Measurements from ENCODE around the gene HOXD9. TPM values are rescaled to one million over a fixed set of nuclear protein-coding genes. Genes with fewer than 3 reads are reported as not detected.

Gene HOXD9
- total and polyA plus RNA-seq, 2 of the 8 experiments (the other 6 are each of a cell fraction or from before 2014, with no cell fraction given), result not detected

- H3K23ac ChIP-seq (ENCODE audit: insufficient read length), result no peak overlapping the region
Observed at GRCh38 chr2:176120364-176121189, 1.9 kb upstream of the HOXD9 start.

More at GRCh38 chr2:176120364-176121189, 1.9 kb upstream of the HOXD9 start:
- Histone ChIP-seq H3K27me3 (replicated peaks in 1 of 4; ENCODE audit: control insufficient read depth in 3 of 4, extremely low read depth in 1 of 4, insufficient read depth in 3 of 4, low read length in 3 of 4) (peaks cover 96 to 100% (median 100%) of the 10 kb centered on the region in 4 experiments), H2BK20ac (ENCODE audit: low read length) (no peak overlapping the region), H3K9me3 (ENCODE audit: insufficient read depth in 2 of 2, low read depth in 1 of 2, low read length in 1 of 2) (peaks cover 0 to 16% of the 10 kb centered on the region in 2 experiments; a peak in 2 of 4 replicates), H2BK5ac (ENCODE audit: low read depth, low read length) (no peak overlapping the region), H3K36me3 (ENCODE audit: control insufficient read depth in 2 of 4, insufficient read depth in 4 of 4, low read length in 3 of 4) (peaks cover 0 to 31% (median 0%) of the 10 kb centered on the region in 4 experiments; a peak in 1 of 8 replicates), H3K79me2 (ENCODE audit: control insufficient read depth in 1 of 2, insufficient read depth in 2 of 2, low read length in 2 of 2) (no peaks in the 10 kb centered on the region), H4K20me1 (replicated peaks in 1 of 2; ENCODE audit: control insufficient read depth in 1 of 2, insufficient read depth in 2 of 2, low read length in 2 of 2) (peaks cover 21 to 39% of the 10 kb centered on the region in 2 experiments), H3K4me3 (ENCODE audit: extremely low read depth in 1 of 4, insufficient read depth in 2 of 4, low read depth in 3 of 4, low read length in 4 of 4) (no peak overlapping the region), H2BK12ac (ENCODE audit: low read depth, low read length) (peak overlapping the region; percentile 61; the same call in 1 of the 2 replicates), H3K56ac (replicated peaks; ENCODE audit: insufficient read length, low read depth, low read length) (no peak overlapping the region), H2AFZ (ENCODE audit: low read length) (no peak overlapping the region), H2BK120ac (replicated peaks; ENCODE audit: low read depth, low read length) (no peak overlapping the region), H4K91ac (replicated peaks; ENCODE audit: insufficient read length, low read length) (no peak overlapping the region), H4K5ac (ENCODE audit: insufficient read length, low read depth, low read length) (no peak overlapping the region), H3K4ac (replicated peaks; ENCODE audit: insufficient read length, low read depth, low read length) (no peak overlapping the region), H3K79me1 (ENCODE audit: low read depth, low read length) (no peaks in the 10 kb centered on the region), H3K4me1 (replicated peaks in 1 of 4; ENCODE audit: control insufficient read depth in 3 of 4, insufficient read depth in 4 of 4, low read length in 3 of 4) (peaks cover 0 to 13% (median 6%) of the 10 kb centered on the region in 4 experiments; a peak in 4 of 7 replicates), H3K23me2 (ENCODE audit: low read depth, low read length) (peaks cover 2% of the 10 kb centered on the region; the same call in 1 of the 2 replicates), H2AK5ac (ENCODE audit: low read depth, low read length) (no peak overlapping the region), H3K14ac (ENCODE audit: insufficient read length) (no peak overlapping the region), H2BK15ac (ENCODE audit: low read length) (0 out of 2 replicates have a peak overlapping the region, but pooled peaks have one; percentile 47), H3K4me2 (ENCODE audit: insufficient read depth in 1 of 2, low read depth in 2 of 2, low read length in 2 of 2) (no peak overlapping the region), H4K8ac (ENCODE audit: extremely low read depth, insufficient read depth, low read length) (no peak overlapping the region), H3K18ac (ENCODE audit: extremely low read depth, low read length) (no peak overlapping the region), H3K9ac (replicated peaks in 1 of 4; ENCODE audit: extremely low read depth in 1 of 4, low read depth in 3 of 4, low read length in 3 of 4) (no peak overlapping the region), H3K27ac (ENCODE audit: low read depth, low read length) (no peak overlapping the region)
- ChIA-PET CTCF (ENCODE audit: partially characterized antibody) (interaction anchor here (0.7 to 4.7 kb wide), 18 partner anchors 9 to 1028 kb away, joined by 3 to 42 read pairs (median 5); partner anchors contain the start of gene HOXD8), POLR2A (ENCODE audit: partially characterized antibody) (interaction anchor here (0.6 kb wide), 1 partner anchor 910 kb away, joined by 3 read pairs; no protein-coding TSS in a partner anchor)
- peak in 1 of 2 experiments; percentile 42 for DNase-seq (ENCODE audit: low read depth in 1 of 2, low spot score in 2 of 2)
- 20% methylated on average over 13 of the region's 13 CpGs; no CpG with 5 or more reads in 1 of the 2 experiments for WGBS, 2 experiments (ENCODE audit: extremely low coverage in 1 of 2, insufficient coverage in 1 of 2, insufficient read length in 1 of 2, insufficient replicate concordance in 2 of 2, low coverage in 1 of 2, low lambda C conversion rate in 2 of 2, missing lambda C conversion rate in 1 of 2)
- FAIRE-seq, result no peak
- TF ChIP-seq SUZ12 (IDR thresholded peaks at IDR 0.05; ENCODE audit: low read length) (peak; percentile 16; the same call in 1 of the 2 replicates), RNF2 (IDR thresholded peaks at IDR 0.05; ENCODE audit: borderline replicate concordance, low read depth, low read length, missing control alignments, poor library complexity, severe bottlenecking) (peak; percentile 85)
- TF ChIP-seq, protein P1, sequence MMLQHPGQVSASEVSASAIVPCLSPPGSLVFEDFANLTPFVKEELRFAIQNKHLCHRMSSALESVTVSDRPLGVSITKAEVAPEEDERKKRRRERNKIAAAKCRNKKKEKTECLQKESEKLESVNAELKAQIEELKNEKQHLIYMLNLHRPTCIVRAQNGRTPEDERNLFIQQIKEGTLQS (IDR thresholded peaks at IDR 0.05; ENCODE audit: insufficient read depth, low read depth, low read length), result no peak
